ENCODE results near the gene BCAT1. TPM values are rescaled to one million over a fixed set of nuclear protein-coding genes. Genes with fewer than 3 reads are reported as not detected.
"Not testable (repeated sequence)": the region's sequence is repeated elsewhere in the genome, so short reads cannot be mapped to it uniquely, and the experiment has no call there.

BCAT1 gene
- total RNA-seq, 2 experiments from 2014 or later, result 16.4 to 16.7 TPM

DNA sequence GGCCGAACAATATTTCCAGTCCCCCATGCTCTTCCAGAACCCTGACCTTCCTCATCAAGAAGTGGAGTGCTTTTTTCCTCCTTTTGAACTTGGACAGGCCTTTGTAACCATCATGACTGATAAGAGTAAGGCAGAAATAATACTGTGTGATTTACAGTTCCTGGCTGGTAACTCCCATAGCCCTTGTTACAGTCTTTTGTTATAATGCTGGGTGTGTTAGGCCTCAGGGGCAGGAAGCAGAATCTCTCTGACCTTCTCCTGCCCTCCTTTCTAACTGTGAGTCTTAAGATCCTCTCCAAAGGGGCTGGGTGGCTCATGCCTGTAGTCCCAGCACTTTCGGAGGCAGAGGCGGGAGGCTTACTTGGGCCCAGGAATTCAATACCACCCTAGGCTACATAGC, 59.5 kb downstream of the BCAT1 start:
- intact Hi-C loops (cut with micrococcal nuclease), result no loop called here
- H3K36me3 Mint-ChIP-seq (ENCODE audit: low read depth), result no peaks in the 10 kb centered on the region
- H3K27ac Mint-ChIP-seq, result no peak overlapping the region
- H3K9me3 Mint-ChIP-seq, result no peaks in the 10 kb centered on the region
- CTCF ChIA-PET, result no interaction called here
- no peaks in the 10 kb centered on the region for H3K4me1 Mint-ChIP-seq (ENCODE audit: low read depth)
- no peak for DNase-seq
- peaks cover 18% of the 10 kb centered on the region for H3K27me3 Mint-ChIP-seq (ENCODE audit: low read depth)
- no peak overlapping the region for H3K4me3 Mint-ChIP-seq

- H3K4me1 Mint-ChIP-seq (ENCODE audit: low read depth), result no peaks in the 10 kb centered on the region
- H3K27me3 Mint-ChIP-seq (ENCODE audit: low read depth), result peaks cover 13% of the 10 kb centered on the region
- H3K9me3 Mint-ChIP-seq, result no peaks in the 10 kb centered on the region
- H3K36me3 Mint-ChIP-seq (ENCODE audit: low read depth), result no peaks in the 10 kb centered on the region
- DNase-seq, result no peak
- no peak overlapping the region for H3K4me3 Mint-ChIP-seq
- H3K27ac Mint-ChIP-seq, result no peak overlapping the region
- CTCF ChIA-PET, result no interaction called here
- intact Hi-C loops (cut with micrococcal nuclease), result no loop called here
Observed at GRCh38 chr12:24888813-24889212, 60.1 kb downstream of the BCAT1 start.

DNA sequence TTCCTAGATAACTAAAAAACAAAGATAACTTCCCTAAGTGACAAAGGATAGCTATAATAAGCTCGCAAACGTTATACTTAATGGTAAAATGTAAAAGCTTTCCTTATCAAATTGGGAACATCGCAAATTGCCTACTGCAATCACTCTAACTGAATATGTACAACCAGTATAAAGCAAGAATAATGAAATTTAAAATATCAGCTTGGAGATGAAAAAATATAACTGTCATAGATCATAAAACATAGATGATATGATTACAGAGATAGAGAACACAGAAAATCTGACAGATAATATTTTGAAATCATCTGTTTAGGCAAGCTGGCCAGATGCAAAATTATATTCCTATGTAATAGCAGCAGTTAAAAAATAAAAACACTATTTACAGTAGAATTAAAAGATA, 64.0 kb downstream of the BCAT1 start:
- no peak for DNase-seq
- no peak overlapping the region for H3K27ac Mint-ChIP-seq
- no peaks in the 10 kb centered on the region for H3K36me3 Mint-ChIP-seq (ENCODE audit: low read depth)
- H3K27me3 Mint-ChIP-seq (ENCODE audit: low read depth), result peaks cover 2% of the 10 kb centered on the region
- no peaks in the 10 kb centered on the region for H3K4me1 Mint-ChIP-seq (ENCODE audit: low read depth)
- H3K9me3 Mint-ChIP-seq, result no peaks in the 10 kb centered on the region
- H3K4me3 Mint-ChIP-seq, result no peak overlapping the region
- CTCF ChIA-PET, result interaction anchor here (0.8 kb wide), 1 partner anchor 77 kb away, joined by 3 read pairs; no protein-coding TSS in a partner anchor
- intact Hi-C loops (cut with micrococcal nuclease), result no loop called here

DNA sequence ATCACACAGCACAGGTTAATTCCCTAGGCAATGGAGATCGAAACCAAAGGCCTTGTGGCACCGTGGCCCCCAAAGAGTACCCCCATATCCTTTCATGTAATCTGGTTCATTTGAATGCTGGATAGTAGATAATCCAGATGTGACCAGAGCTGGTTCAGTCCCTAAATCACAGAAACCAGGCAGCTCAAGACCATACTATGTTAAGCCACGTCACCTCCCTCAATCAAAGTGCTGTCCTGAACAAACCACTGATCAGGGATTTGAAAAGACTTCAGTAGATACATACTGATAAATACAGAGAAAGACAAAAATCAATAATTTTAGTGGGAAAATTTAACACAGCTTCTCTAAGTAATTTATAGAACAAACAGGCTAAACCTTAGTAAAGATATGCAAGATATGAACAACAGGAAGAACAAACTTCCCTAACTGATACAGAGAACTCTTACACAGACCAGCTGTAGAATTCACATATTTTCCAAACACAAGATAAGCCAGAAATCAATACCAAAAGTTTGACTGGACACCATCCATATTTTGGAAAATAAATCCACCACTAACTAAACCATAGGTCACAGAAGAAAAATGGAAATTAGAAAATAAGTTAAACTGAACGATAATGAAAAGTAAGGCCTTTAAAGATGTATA, 67.1 kb downstream of the BCAT1 start:
- H3K4me3 Mint-ChIP-seq, result no peak overlapping the region
- peaks cover 6% of the 10 kb centered on the region for H3K27me3 Mint-ChIP-seq (ENCODE audit: low read depth)
- H3K4me1 Mint-ChIP-seq (ENCODE audit: low read depth), result no peaks in the 10 kb centered on the region
- no peaks in the 10 kb centered on the region for H3K9me3 Mint-ChIP-seq
- H3K36me3 Mint-ChIP-seq (ENCODE audit: low read depth), result no peaks in the 10 kb centered on the region
- CTCF ChIA-PET, result interaction anchor here (0.6 kb wide), 1 partner anchor 399 kb away, joined by 3 read pairs; no protein-coding TSS in a partner anchor
- DNase-seq, result no peak
- H3K27ac Mint-ChIP-seq, result no peak overlapping the region
- intact Hi-C loops (cut with micrococcal nuclease), result no loop called here

DNA sequence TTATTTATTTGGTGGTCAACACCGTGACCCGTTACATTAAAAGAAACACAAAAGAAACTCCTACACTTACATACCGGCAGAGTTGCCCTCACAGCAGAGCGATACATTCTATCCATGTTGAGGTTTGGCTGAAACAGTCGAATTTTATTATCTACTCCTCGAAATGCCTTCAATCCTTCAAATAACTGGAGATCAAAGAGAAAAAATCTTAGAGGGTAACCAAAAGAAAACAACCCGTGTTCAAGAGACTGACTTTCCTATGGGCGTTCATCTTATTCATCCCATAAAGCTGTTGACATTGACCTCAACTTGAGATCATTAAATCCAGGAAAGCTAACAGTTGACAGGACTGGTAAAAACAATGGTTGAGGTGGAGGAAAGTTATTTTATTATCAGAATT, 67.7 kb downstream of the BCAT1 start:
- DNase-seq, result no peak
- Mint-ChIP-seq H3K36me3 (ENCODE audit: low read depth) (no peaks in the 10 kb centered on the region), H3K4me3 (no peak overlapping the region), H3K27me3 (ENCODE audit: low read depth) (peaks cover 6% of the 10 kb centered on the region), H3K27ac (no peak overlapping the region), H3K4me1 (ENCODE audit: low read depth) (no peaks in the 10 kb centered on the region), H3K9me3 (no peaks in the 10 kb centered on the region)
- CTCF ChIA-PET, result no interaction called here
- intact Hi-C loops (cut with micrococcal nuclease), result no loop called here

DNA sequence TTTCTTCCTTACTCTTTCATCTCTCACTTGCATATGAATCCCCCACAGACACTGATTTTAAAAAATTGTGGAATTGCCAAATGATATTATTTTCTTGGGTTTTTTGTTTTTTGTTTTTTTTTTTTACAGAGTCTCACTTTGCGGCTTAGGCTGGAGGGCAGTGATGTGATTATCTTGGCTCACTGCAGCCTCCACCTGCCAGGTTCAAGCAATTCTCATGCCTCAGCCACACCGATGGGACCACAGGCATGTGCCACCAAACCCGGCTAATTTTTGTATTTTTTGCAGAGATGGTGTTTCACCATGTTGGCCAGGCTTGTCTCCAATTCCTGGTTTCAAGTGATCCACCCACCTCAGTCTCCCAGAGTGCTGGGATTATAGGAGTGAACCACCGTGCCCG, 68.2 kb downstream of the BCAT1 start:
- no peaks in the 10 kb centered on the region for H3K9me3 Mint-ChIP-seq
- H3K36me3 Mint-ChIP-seq (ENCODE audit: low read depth), result no peaks in the 10 kb centered on the region
- CTCF ChIA-PET, result interaction anchor here (0.7 kb wide), 1 partner anchor 43 kb away, joined by 3 read pairs; no protein-coding TSS in a partner anchor
- peaks cover 6% of the 10 kb centered on the region for H3K27me3 Mint-ChIP-seq (ENCODE audit: low read depth)
- H3K27ac Mint-ChIP-seq, result no peak overlapping the region
- H3K4me3 Mint-ChIP-seq, result no peak overlapping the region
- H3K4me1 Mint-ChIP-seq (ENCODE audit: low read depth), result no peaks in the 10 kb centered on the region
- DNase-seq, result no peak
- intact Hi-C loops (cut with micrococcal nuclease), result no loop called here

GRCh38 chr12:24879644-24880043, 69.3 kb downstream of the BCAT1 start:
- H3K4me1 Mint-ChIP-seq (ENCODE audit: low read depth), result no peaks in the 10 kb centered on the region
- intact Hi-C loops (cut with micrococcal nuclease), result no loop called here
- H3K27me3 Mint-ChIP-seq (ENCODE audit: low read depth), result peaks cover 6% of the 10 kb centered on the region
- no peak overlapping the region for H3K4me3 Mint-ChIP-seq
- CTCF ChIA-PET, result no interaction called here
- H3K9me3 Mint-ChIP-seq, result no peaks in the 10 kb centered on the region
- no peak overlapping the region for H3K27ac Mint-ChIP-seq
- H3K36me3 Mint-ChIP-seq (ENCODE audit: low read depth), result no peaks in the 10 kb centered on the region
- no peak for DNase-seq

DNA sequence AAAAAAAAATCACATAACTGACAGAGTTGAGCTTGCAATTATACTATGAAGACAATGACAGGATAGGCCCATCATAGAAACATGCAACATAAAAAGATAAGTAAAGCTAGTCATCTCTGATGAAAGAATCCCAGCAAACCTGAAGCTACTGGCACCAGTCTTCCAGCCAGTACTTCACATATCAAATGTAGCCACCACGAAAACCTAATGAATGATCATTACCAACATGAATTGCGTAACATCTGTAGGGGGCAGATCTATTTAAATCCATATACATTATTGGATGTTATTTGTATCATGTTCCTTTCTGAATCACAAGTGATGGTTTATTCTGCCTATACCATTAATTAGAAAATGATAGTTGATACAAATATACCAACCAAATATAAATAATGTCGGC, 73.9 kb downstream of the BCAT1 start:
- CTCF ChIA-PET, result interaction anchor here (0.7 kb wide), 1 partner anchor 312 kb away, joined by 4 read pairs; no protein-coding TSS in a partner anchor
- no peak overlapping the region for H3K4me3 Mint-ChIP-seq
- no peaks in the 10 kb centered on the region for H3K4me1 Mint-ChIP-seq (ENCODE audit: low read depth)
- intact Hi-C loops (cut with micrococcal nuclease), result no loop called here
- H3K9me3 Mint-ChIP-seq, result no peaks in the 10 kb centered on the region
- H3K27ac Mint-ChIP-seq, result no peak overlapping the region
- H3K36me3 Mint-ChIP-seq (ENCODE audit: low read depth), result no peaks in the 10 kb centered on the region
- DNase-seq, result no peak
- peaks cover 13% of the 10 kb centered on the region for H3K27me3 Mint-ChIP-seq (ENCODE audit: low read depth)

GRCh38 chr12:24872211-24872610, 76.7 kb downstream of the BCAT1 start:
- Mint-ChIP-seq H3K27ac (no peak overlapping the region), H3K4me3 (no peak overlapping the region), H3K4me1 (ENCODE audit: low read depth) (no peaks in the 10 kb centered on the region), H3K27me3 (ENCODE audit: low read depth) (peaks cover 12% of the 10 kb centered on the region), H3K9me3 (no peaks in the 10 kb centered on the region), H3K36me3 (ENCODE audit: low read depth) (no peaks in the 10 kb centered on the region)
- intact Hi-C loops (cut with micrococcal nuclease), result no loop called here
- CTCF ChIA-PET, result no interaction called here
- no peak for DNase-seq

- H3K4me1 Mint-ChIP-seq (ENCODE audit: low read depth); DNase-seq; intact Hi-C loops (cut with micrococcal nuclease); H3K4me3 Mint-ChIP-seq; H3K27ac Mint-ChIP-seq; H3K9me3 Mint-ChIP-seq; H3K27me3 Mint-ChIP-seq (ENCODE audit: low read depth); H3K36me3 Mint-ChIP-seq (ENCODE audit: low read depth): not testable (repeated sequence)
- CTCF ChIA-PET, result interaction anchor here (1.1 kb wide), 1 partner anchor 13 kb away, joined by 3 read pairs; no protein-coding TSS in a partner anchor
Observed at GRCh38 chr12:24866139-24866538, 82.8 kb downstream of the BCAT1 start.

DNA sequence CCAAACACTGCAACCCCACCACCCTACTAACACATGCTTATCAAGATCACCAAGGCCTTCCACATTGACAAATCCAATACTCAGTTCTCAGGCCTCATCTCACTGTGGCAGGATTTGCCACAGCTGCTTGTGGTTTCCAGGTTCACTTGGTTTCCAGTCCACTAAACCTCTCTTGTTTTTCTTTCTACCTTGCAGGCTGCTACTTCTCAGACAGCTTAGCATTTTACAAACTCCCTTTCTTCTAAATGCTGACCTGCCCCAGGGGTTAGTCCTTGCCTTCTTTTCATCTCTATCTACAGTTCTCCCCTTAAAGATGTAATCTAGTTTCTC, 84.1 kb downstream of the BCAT1 start:
- Mint-ChIP-seq H3K9me3 (peaks cover 1% of the 10 kb centered on the region), H3K27ac (no peak overlapping the region), H3K4me1 (ENCODE audit: low read depth) (peaks cover 9% of the 10 kb centered on the region), H3K36me3 (ENCODE audit: low read depth) (peaks cover 1% of the 10 kb centered on the region), H3K4me3 (no peak overlapping the region), H3K27me3 (ENCODE audit: low read depth) (peaks cover under 1% of the 10 kb centered on the region)
- intact Hi-C loops (cut with micrococcal nuclease), result no loop called here
- CTCF ChIA-PET, result no interaction called here
- no peak for DNase-seq

DNA sequence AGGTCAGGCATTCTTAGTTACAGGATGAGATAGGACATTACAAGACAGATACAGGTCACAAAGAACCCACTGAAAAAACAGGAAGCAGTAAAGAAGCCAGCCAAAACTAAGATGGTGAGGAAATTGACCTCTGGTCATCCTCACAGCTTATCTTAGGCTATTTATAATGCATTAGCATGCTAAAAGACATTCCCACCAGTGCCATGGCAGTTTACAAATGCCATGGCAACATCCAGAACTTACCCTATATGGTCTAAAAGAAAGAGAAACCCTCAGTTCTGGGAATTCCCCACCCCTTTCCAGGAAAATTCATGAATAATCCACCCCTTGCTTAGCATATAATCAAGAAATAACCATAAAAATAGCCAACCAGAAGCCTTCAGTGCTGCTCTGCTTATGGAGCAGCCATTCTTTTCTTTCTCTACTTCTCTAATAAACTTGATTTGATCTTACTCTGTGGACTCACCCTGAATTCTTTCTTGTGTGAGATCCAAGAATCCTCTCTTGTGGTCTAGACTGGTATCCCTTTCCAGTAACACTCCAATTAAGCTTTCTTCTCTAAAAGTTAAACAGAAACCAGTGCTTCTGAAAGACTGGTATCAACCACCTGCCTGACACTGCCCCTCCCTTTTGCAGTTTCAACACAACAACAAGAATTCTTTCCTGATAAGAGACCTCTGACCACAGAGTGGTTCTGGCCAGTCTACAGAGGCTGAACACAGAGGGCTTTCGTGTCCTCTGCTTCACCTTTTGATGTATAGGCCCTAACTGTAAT, 86.9 kb downstream of the BCAT1 start:
- Mint-ChIP-seq H3K4me3 (no peak overlapping the region), H3K36me3 (ENCODE audit: low read depth) (peaks cover 1% of the 10 kb centered on the region), H3K27ac (no peak overlapping the region), H3K9me3 (peaks cover 3% of the 10 kb centered on the region), H3K27me3 (ENCODE audit: low read depth) (no peaks in the 10 kb centered on the region), H3K4me1 (ENCODE audit: low read depth) (peaks cover 9% of the 10 kb centered on the region)
- DNase-seq, result no peak
- intact Hi-C loops (cut with micrococcal nuclease), result no loop called here
- CTCF ChIA-PET, result interaction anchor here (0.6 kb wide), 1 partner anchor 10 kb away, joined by 3 read pairs; no protein-coding TSS in a partner anchor

- no peak for DNase-seq
- H3K27ac Mint-ChIP-seq, result no peak overlapping the region
- no peaks in the 10 kb centered on the region for H3K27me3 Mint-ChIP-seq (ENCODE audit: low read depth)
- no peak overlapping the region for H3K4me3 Mint-ChIP-seq
- CTCF ChIA-PET, result interaction anchor here (0.7 kb wide), 1 partner anchor 9 kb away, joined by 3 read pairs; no protein-coding TSS in a partner anchor
- peaks cover 9% of the 10 kb centered on the region for H3K4me1 Mint-ChIP-seq (ENCODE audit: low read depth)
- intact Hi-C loops (cut with micrococcal nuclease), result no loop called here
- no peaks in the 10 kb centered on the region for H3K36me3 Mint-ChIP-seq (ENCODE audit: low read depth)
- H3K9me3 Mint-ChIP-seq, result peaks cover 1% of the 10 kb centered on the region
Observed at GRCh38 chr12:24860546-24860945, 88.4 kb downstream of the BCAT1 start.
